Effector CD4-positive, alpha-beta T cell (primary cell): ENCODE data around the gene MINK1.
"Not testable (repeated sequence)": the region's sequence is repeated elsewhere in the genome, so short reads cannot be mapped to it uniquely, and the experiment has no call there.

Source experiments
- DNase-seq: peaks from one replicate; pipeline ENCODE4 v3.0.0-alpha.2; 2020

MINK1 gene

DNA sequence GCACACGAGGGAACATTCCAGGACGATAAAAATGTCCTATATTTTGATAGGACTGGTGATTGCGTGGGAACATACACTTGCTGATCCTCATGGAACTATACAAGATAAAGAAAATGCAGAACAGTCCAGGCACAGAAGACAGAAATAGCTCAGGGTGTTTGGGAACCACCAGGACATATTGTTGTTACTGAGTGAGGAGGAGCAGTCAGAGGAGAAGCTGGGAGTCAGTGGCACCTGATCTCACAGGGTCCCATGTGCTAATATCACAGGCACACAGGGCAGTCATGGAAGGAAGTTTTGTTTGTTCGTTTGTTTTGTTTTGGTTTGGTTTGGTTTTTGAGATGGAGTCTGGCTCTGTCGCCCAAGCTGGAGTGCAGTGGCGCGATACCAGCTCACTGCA is 20.4 kb upstream of the MINK1 start:
- DNase-seq = no peak

GRCh38 chr17:4815043-4815675 is 18.0 kb upstream of the MINK1 start:
- DNase-seq = no peak

- DNase-seq = no peak
Measured at GRCh38 chr17:4816826-4817225, 16.3 kb upstream of the MINK1 start.

GRCh38 chr17:4818276-4818675 is 14.9 kb upstream of the MINK1 start:
- DNase-seq = no peak

DNA sequence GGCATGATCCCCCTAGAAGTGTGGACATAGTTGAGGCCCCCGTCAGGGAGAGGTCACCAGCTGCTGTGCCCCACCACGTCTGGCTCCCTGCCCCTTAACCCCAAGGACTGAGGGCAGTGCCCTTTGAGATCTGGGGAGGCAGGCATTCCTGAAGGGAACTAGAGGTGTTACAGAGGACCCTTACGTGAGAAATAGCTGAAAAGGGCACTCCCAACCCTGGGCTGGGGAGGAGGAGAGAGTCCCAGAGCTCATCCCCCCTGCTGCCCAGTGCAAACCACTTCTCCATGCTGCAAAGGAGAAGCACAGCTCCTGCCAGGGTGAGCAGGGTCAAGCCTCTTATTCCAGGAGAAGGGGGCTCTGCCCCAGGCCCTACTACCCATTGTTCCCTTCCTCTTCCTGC is 10.3 kb upstream of the MINK1 start:
- DNase-seq = no peak

DNA sequence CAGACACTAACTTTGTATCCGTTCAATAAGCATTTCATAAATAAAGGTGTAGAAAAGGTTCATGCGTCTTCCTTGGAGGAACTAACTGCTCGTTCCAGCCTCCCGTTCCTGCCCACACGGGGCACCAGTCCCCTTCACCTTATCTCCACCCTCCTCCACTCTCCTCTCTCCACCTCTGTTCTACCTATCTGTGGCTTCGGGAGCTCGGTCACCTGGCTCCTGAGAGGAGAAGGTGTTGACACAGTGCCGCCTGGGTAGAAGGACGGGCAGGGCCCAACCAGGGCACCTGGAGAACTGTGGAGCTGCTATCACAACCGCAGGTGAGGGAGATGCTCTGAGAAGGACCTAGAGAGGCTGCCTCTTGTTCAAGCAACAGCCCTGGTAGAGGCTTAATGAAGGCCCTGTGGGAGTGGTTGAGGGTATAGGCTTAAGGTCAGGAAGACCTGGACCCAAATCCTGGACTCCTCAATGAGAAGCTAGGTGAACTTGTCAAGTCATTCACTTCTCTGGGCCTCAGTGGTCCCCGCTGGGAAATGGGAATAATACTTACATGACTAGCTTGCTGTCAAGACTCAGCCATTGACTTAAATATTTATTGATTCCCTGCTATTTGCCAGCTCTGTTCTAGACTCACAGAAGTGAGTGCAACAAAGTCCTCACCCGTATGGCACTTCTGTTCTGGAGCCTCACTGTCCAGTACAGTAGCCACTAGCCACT is 9.6 kb upstream of the MINK1 start:
- DNase-seq = no peak

DNA sequence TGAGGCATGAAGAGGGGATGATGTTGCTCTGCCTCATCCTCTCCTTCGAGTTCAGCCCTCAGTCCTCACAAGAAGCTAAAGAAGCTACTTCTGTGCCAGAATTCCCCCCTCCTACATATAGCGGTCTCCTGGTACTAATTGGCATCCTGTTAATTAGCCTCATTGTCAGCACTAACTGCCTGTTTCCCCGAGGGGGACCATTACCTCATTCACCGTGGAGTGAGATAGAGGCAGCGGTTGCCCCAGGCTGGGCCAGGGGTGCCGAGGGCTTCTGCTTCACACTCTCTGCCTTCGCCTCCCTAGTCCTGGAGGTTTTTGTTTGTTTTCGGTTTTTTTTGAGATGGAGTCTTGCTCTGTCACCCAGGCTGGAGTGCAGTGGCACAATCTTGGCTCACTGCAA is 5.7 kb upstream of the MINK1 start:
- no peak for DNase-seq

DNA sequence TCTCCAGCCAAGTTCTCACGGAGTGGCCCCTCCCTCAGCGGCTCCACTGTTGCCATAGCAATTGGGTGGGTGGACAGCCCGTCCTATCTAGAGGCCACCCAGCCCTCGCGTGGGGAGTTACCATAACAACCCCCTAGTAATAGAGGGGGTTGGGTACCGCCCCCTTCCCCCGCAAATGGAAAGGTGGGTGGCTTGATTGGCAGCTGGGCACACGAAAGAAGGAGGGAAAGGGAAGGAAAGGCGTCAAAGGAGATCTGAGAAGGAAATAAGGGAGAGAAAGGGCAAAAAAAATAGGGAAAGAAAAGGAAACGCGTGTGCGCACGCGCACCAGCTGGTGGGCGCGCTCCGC is 337 bp upstream of the MINK1 start:
- DNase-seq = not testable (repeated sequence)

- DNase-seq = no peak
Measured at GRCh38 chr17:4833941-4834680, 971 bp downstream of the MINK1 start.

GRCh38 chr17:4834681-4835020 is 1.5 kb downstream of the MINK1 start:
- no peak for DNase-seq

DNA sequence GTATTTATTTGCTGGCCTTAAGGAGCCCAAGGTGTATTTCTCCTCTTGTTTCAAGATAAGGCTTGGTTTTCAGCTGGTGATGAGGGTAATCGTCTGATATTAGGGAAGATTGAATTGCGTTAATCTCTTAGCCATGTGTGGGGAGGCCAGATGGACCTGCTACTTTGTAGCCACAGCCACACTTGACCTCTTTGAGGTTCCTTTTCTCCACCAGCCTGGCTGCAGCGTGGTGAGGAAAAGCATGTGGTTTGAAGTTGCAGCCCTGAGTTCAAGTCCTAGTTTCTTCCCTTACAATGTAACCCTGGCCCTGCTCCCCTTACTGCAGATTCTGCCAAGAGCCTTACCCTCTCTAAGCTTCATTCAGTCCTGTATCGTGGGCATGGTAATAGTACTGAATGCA is 3.1 kb downstream of the MINK1 start:
- DNase-seq = no peak

DNA sequence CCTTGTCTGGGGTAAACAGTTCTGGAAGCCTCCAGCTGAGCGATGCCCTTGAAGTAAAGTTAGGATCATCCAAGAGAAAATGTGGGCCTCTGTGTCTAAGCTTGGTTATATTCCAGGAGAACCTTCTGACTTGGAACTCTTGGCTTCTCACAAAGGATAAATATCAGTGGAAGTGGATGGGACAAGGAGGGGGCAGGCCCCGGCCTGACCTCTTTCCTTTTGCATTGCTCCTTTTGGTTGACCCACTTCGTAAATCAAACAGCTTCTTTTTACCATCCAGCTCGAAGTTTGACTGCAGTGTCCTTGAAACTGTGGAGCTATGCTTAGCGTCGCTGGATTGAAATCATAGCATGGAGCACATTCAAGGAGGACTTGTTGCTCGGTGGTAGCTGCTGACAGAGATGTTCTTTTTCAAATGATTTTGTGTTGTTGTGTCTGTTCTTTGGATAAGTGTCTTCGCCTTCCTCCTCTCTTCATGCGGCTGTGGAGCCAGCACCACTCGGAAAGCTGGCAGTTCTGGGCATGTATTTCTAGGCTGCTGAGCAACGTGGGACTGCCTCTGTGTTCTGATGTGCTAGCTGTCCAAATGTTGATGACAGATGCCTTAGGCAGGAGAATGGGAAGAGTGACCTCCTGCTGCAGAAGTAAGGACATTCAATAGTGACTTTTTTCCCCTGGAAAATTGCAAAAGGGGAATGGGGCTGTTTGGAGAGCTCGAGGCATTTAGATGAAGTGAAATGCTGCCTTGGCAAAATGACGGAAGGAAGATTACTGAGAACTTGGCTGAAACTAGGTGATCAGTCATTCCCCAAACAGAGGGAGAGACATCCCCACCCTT is 4.5 kb downstream of the MINK1 start:
- no peak for DNase-seq

GRCh38 chr17:4838309-4838785 is 5.2 kb downstream of the MINK1 start:
- DNase-seq = no peak

GRCh38 chr17:4839221-4839620 is 6.1 kb downstream of the MINK1 start:
- DNase-seq = no peak

GRCh38 chr17:4839965-4840892 is 7.1 kb downstream of the MINK1 start:
- no peak for DNase-seq

- DNase-seq = no peak
Measured at GRCh38 chr17:4840893-4841242, 7.7 kb downstream of the MINK1 start.

DNA sequence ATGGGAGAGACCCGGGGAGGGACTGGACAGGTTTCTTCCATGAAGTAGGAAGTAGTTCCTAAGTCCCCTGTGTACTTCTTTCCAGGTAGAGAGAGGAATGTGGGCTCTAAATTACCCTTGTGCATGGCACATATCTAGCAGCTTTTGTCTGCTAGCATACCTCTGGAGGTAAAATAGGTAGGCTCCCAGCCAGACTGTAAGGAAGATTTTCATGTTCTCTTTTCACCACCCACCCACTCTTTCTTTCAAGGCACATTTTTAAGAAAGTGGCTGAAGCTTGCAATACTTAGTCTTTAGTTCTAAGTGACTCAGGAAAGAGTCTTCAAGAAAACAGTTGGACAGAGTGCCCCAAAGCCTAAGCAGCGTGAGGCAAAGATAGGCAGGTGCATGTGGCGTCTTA is 9.2 kb downstream of the MINK1 start:
- no peak for DNase-seq

DNA sequence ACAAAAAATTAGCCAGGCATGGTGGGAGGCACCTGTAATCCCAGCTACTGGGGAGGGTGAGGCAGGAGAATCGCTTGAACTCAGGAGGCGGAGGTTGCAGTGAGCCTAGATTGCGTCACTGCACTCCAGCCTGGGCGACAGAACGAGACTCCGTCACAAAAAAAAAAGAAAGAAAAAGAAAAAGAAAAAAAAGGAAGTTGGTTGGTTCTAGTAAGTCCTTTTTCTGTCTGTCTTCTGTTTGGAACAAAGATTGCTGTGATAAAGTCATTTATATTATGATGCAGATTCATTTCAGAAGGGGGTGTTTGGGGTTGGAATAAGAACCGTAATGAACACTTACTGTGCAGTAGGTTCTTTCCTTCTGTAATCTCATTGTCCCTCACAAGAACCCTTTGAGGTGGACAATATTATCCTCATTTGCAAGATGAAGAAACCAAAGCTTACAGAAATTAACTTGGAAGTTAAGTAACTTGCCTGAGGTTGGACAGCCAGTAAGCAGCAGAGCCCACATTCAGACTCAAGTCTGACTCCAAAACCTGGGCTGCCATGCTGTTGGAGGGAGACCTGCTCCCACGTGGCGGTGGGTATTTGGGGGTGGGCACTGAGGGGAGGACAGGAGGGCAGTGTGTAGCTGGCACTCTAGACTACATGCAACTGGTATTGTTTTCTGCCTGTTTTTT is 10.3 kb downstream of the MINK1 start:
- DNase-seq = no peak

- no peak for DNase-seq
Measured at GRCh38 chr17:4845118-4845517, 12.0 kb downstream of the MINK1 start.

DNA sequence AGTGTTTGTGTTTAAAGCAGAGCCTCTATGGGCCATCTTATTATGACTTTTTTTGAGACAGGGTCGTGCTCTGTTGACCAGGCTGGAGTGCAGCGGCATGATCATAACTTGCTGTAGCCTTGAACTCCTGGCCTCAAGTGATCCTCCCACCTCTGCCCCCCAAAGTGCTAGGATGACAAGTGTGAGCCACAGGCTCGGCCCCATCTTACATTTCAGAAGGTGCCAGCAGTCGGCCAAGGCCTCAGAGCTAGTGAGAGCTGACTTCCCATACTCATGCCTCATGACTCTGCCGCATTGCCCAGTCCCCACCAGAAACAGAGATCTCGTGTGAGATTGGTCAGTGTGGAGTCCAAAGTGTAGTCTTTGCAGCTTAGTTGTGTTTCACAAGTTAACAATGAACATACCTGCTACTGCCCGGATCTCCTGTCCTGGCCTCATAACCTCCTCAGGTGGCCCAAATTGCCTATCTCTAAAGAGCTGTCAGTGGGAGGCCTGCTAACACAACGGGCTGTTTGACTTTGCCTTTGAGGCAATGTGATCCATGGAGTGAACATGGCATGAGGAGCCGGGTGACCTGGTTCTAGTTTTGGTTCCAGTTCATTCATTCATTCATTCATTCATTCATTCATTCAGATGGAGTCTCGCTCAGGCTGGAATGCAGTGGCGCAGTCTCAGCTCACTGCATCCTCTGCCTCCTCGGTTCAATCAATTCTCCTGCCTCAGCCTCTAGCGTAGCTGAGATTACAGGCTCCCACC is 13.7 kb downstream of the MINK1 start:
- DNase-seq = no peak

- no peak for DNase-seq
Measured at GRCh38 chr17:4849011-4849536, 15.9 kb downstream of the MINK1 start.
